Adrenal gland (tissue), 12 donors: ENCODE measurements around the gene CFAP91. TPM values are rescaled to one million over a fixed set of nuclear protein-coding genes. Genes with fewer than 3 reads are reported as not detected.

Source experiments
- DNase-seq, 7 donors: peaks; one replicate each; pipeline ENCODE4 v3.0.0-alpha.2; 2019 to 2020
- H3K27ac ChIP-seq, 5 donors: fragments of 200-600 bp; sonication (generic) in 4 of 5; 1 replicate in 3 of 5; 2 replicates in 2 of 5; pipeline versions ENCODE4 v1.5.1 to v1.8.0; 2016 to 2020; ENCODE audit warnings: mild to moderate bottlenecking in 1 of 5
- H3K27me3 ChIP-seq: fragments of 200-600 bp; 2 replicates; pipeline ENCODE4 v1.8.0; 2021
- H3K36me3 ChIP-seq, 2 donors: fragments of 200-600 bp; replicated peaks in 1 of 2; 1 replicate in 1 of 2; 2 replicates in 1 of 2; pipeline versions ENCODE4 v1.5.1 to v1.8.0; 2018 to 2022
- H3K4me1 ChIP-seq, 2 donors: fragments of 200-600 bp; replicated peaks in 1 of 2; 1 replicate in 1 of 2; 2 replicates in 1 of 2; pipeline versions ENCODE4 v1.5.1 to v1.8.0; 2018 to 2021
- H3K4me3 ChIP-seq, 4 donors: fragments of 200-600 bp; sonication (generic) in 3 of 4; one replicate each; pipeline ENCODE4 v1.5.1; 2016 to 2018
- H3K9me3 ChIP-seq, 3 donors: fragments of 200-600 bp; sonication (generic) in 1 of 3; replicated peaks in 1 of 3; 1 replicate in 2 of 3; 2 replicates in 1 of 3; pipeline versions ENCODE4 v1.5.1 to v1.8.0; 2016 to 2021
- CTCF ChIP-seq, 6 experiments: fragments of 450-650 bp in 4 of 6; fragments of 200-600 bp in 2 of 6; sonication (generic) in 1 of 6; IDR thresholded peaks; 1 replicate in 5 of 6; 2 replicates in 1 of 6; pipeline versions ENCODE4 v1.5.1 to v1.8.0; 2016 to 2021; ENCODE audit warnings: antibody characterized with exemption in 6 of 6, mild to moderate bottlenecking in 2 of 6, moderate library complexity in 1 of 6
- POLR2A ChIP-seq, 2 donors: fragments of 450-650 bp; IDR thresholded peaks; one replicate each; pipeline ENCODE4 v1.6.1; 2017; ENCODE audit warnings: antibody characterized with exemption in 2 of 2, mild to moderate bottlenecking in 2 of 2, moderate library complexity in 1 of 2
- WGBS, 4 donors: extraction: QIAGEN DNeasy Blood & Tissue Kit in 2 of 4; methylation state at CpG; one replicate each; pipeline versions ENCODE4 v1.1.5 to v1.1.7; 2013 to 2017; 5-methylcytosine and 5-hydroxymethylcytosine counted together
- intact Hi-C, 2 donors: fragments of 100-400 bp; cut with DNase I; formaldehyde crosslinking; loops; one replicate each; pipeline versions ENCODE4 v1.14.1 to v1.15.0; 2022 to 2023
- polyA plus RNA-seq, 3 donors: library from polyadenylated mRNA; stranded (reverse); fragments of 200-250 nt in 2 of 3; fragments of 350-450 nt in 1 of 3; fragmentation: Illumina TruSeq in 1 of 3; extraction: RNeasy Lipid Tissue Mini Kit (QIAGEN cat#74804) in 1 of 3; gene quantifications; one replicate each; pipeline ENCODE4 v1.2.3, GENCODE V29; 2013 to 2014
- total RNA-seq, 9 donors: library from RNA; depleted of rRNA in 4 of 9; stranded (reverse); fragments of >200 nt in 4 of 9; fragments of 120-200 nt in 1 of 9; fragmentation: NEBNext Ultra II Directional in 1 of 9; extraction: Animal tissue kit (Norgen Biotek cat#: 25700) in 1 of 9; gene quantifications; one replicate each; pipeline versions ENCODE4 v1.1.0 to v1.2.4, GENCODE V29; 2013 to 2023
- donor health status: healthy with polysubstance abuse.
- donor health status: Bipolar disorder and iron deficiency.
- donor health status: DM: yes; HTN: yes; CAD: no.
- donor health status: DM: no; HTN: no; CAD: no.
- donor health status: DM: no; HTN: no; CAD: no.
- donor health status: DM: yes; HTN: yes; CAD: no.

Gene CFAP91
- total and polyA plus RNA-seq, 12 donors = 3.4 to 12.9 (median 8.3) TPM

- Histone ChIP-seq H3K36me3 (peaks cover 0 to 2% of the 10 kb centered on the region in 2 donors), H3K27ac (no peak overlapping the region), H3K4me3 (no peak overlapping the region), H3K4me1 (peaks cover 31 to 37% of the 10 kb centered on the region in 2 donors), H3K9me3 (no peaks in the 10 kb centered on the region), H3K27me3 (no peaks in the 10 kb centered on the region)
- DNase-seq = no peak
- TF ChIP-seq CTCF (IDR thresholded peaks at IDR 0.05) (no peak), POLR2A (IDR thresholded peaks at IDR 0.05) (no peak)
- intact Hi-C loops = no loop called here
- 86 to 93% (median 91%) methylated on average over 6 of the region's 6 CpGs for WGBS, 4 donors
Measured at GRCh38 chr3:119665954-119666559, 36.8 kb upstream of the CFAP91 start.

GRCh38 chr3:119669906-119670570 lies 32.8 kb upstream of the CFAP91 start:
- TF ChIP-seq CTCF (IDR thresholded peaks at IDR 0.05) (no peak), POLR2A (IDR thresholded peaks at IDR 0.05) (no peak)
- intact Hi-C loops = loop anchor here in 1 of 2 donors (10.0 kb wide), 1 partner anchor 65 kb away; no protein-coding TSS in a partner anchor
- Histone ChIP-seq H3K36me3 (peaks cover 0 to 30% of the 10 kb centered on the region in 2 donors), H3K27ac (peak overlapping the region in 4 of 5 donors; percentile 35 to 83 (median 66)), H3K4me3 (no peak overlapping the region), H3K9me3 (no peaks in the 10 kb centered on the region), H3K27me3 (no peaks in the 10 kb centered on the region), H3K4me1 (peaks cover 13 to 28% of the 10 kb centered on the region in 2 donors)
- DNase-seq = peak; percentile 47 to 77 (median 69)
- WGBS, 4 donors = 72 to 77% (median 75%) methylated on average over 5 of the region's 5 CpGs

- intact Hi-C loops = loop anchor here in 1 of 2 donors (10.0 kb wide), 1 partner anchor 68 kb away; no protein-coding TSS in a partner anchor
- Histone ChIP-seq H3K4me3 (no peak overlapping the region), H3K9me3 (no peaks in the 10 kb centered on the region), H3K27ac (peak overlapping the region in 2 of 5 donors; percentile 15 to 63), H3K27me3 (no peaks in the 10 kb centered on the region), H3K36me3 (peaks cover 0 to 30% of the 10 kb centered on the region in 2 donors), H3K4me1 (peaks cover 21 to 43% of the 10 kb centered on the region in 2 donors)
- 78 to 88% (median 85%) methylated on average over 2 of the region's 2 CpGs for WGBS, 4 donors
- DNase-seq = no peak
- TF ChIP-seq CTCF (IDR thresholded peaks at IDR 0.05) (no peak), POLR2A (IDR thresholded peaks at IDR 0.05) (no peak)
Measured at GRCh38 chr3:119672776-119673175, 30.0 kb upstream of the CFAP91 start.

- no peak overlapping the region for H3K27ac ChIP-seq
- intact Hi-C loops = loop anchor here in 1 of 2 donors (10.0 kb wide), 1 partner anchor 69 kb away; no protein-coding TSS in a partner anchor
- 63 to 96% (median 89%) methylated on average over 3 to 18 of the region's 18 CpGs for WGBS, 4 donors
- H3K27me3 ChIP-seq = no peaks in the 10 kb centered on the region
- H3K4me1 ChIP-seq = peaks cover 21 to 43% of the 10 kb centered on the region in 2 donors
- no peak overlapping the region for H3K4me3 ChIP-seq
- no peaks in the 10 kb centered on the region for H3K9me3 ChIP-seq
- no peak for DNase-seq
- peaks cover 0 to 30% of the 10 kb centered on the region in 2 donors for H3K36me3 ChIP-seq
- no peak for TF ChIP-seq CTCF (IDR thresholded peaks at IDR 0.05)
- no peak for TF ChIP-seq POLR2A (IDR thresholded peaks at IDR 0.05)
Measured at GRCh38 chr3:119673875-119674274, 28.9 kb upstream of the CFAP91 start.
